H1 (cell line): ENCODE data around the gene DRD1. TPM values are rescaled to one million over a fixed set of nuclear protein-coding genes. Genes with fewer than 3 reads are reported as not detected.

Experiments
- CTCF ChIA-PET: fragments of 300-600 bp; sonication (Branson Sonifier 250); formaldehyde crosslinking; loops from one replicate; lab custom pipeline; 2021; ENCODE audit not compliant: partially characterized antibody; lab: Charles Lee
- POLR2A ChIA-PET: fragments of 300-600 bp; sonication (Branson Sonifier 250); formaldehyde crosslinking; loops from one replicate; lab custom pipeline; 2021; ENCODE audit warnings: inconsistent platforms; ENCODE audit not compliant: partially characterized antibody; lab: Charles Lee
- DNase-seq, 2 experiments: peaks; one replicate each; pipeline versions ENCODE4 v3.0.0 to v3.0.0-alpha.2; 2010 to 2022; ENCODE audit warnings: low spot score in 2 of 2, low read depth in 1 of 2, mixed read lengths in 1 of 2
- FAIRE-seq: peaks from 2 replicates; lab custom pipeline; 2011; peaks lifted over from hg19 to GRCh38; lab: Jason Lieb, UNC
- H2AFZ ChIP-seq: 2 replicates; pipeline ENCODE4 v1.8.1; 2012; ENCODE audit warnings: low read length, inconsistent platforms
- H2AK5ac ChIP-seq: 2 replicates; pipeline ENCODE4 v1.6.1; 2013; ENCODE audit warnings: low read depth, low read length
- H2BK120ac ChIP-seq: replicated peaks from 2 replicates; pipeline ENCODE3; 2013; ENCODE audit warnings: low read depth, low read length, inconsistent platforms
- H2BK12ac ChIP-seq: 2 replicates; pipeline ENCODE4 v1.6.1; 2013; ENCODE audit warnings: low read depth, low read length
- H2BK15ac ChIP-seq: 2 replicates; pipeline ENCODE4 v1.6.1; 2013; ENCODE audit warnings: low read length
- H2BK20ac ChIP-seq: 2 replicates; pipeline ENCODE4 v1.6.1; 2013; ENCODE audit warnings: low read length
- H2BK5ac ChIP-seq: 2 replicates; pipeline ENCODE4 v1.6.1; 2013; ENCODE audit warnings: low read depth, low read length
- H3K14ac ChIP-seq: 2 replicates; pipeline ENCODE4 v1.6.1; 2013; ENCODE audit warnings: inconsistent platforms; ENCODE audit not compliant: insufficient read length
- H3K18ac ChIP-seq: 2 replicates; pipeline ENCODE4 v1.6.1; 2013; ENCODE audit warnings: low read length; ENCODE audit errors: extremely low read depth
- H3K23ac ChIP-seq: 2 replicates; pipeline ENCODE4 v1.6.1; 2013; ENCODE audit warnings: inconsistent platforms; ENCODE audit not compliant: insufficient read length
- H3K23me2 ChIP-seq: 2 replicates; pipeline ENCODE4 v1.6.1; 2013; ENCODE audit warnings: low read depth, low read length
- H3K27ac ChIP-seq: 2 replicates; pipeline ENCODE4 v1.6.1; 2011; ENCODE audit warnings: low read depth, low read length, inconsistent platforms
- H3K27me3 ChIP-seq, 4 experiments: replicated peaks in 1 of 4; 1 replicate in 1 of 4; 2 replicates in 3 of 4; pipeline versions ENCODE4 v1.6.1 to v1.8.1; 2011 to 2013; ENCODE audit warnings: low read length in 3 of 4, mild to moderate bottlenecking in 3 of 4, inconsistent platforms in 2 of 4, mixed read lengths in 2 of 4, moderate library complexity in 1 of 4; ENCODE audit not compliant: control insufficient read depth in 3 of 4, insufficient read depth in 3 of 4; ENCODE audit errors: extremely low read depth in 1 of 4
- H3K36me3 ChIP-seq, 4 experiments: 2 replicates each; pipeline versions ENCODE4 v1.6.1 to v1.8.1; 2011 to 2013; ENCODE audit warnings: mild to moderate bottlenecking in 4 of 4, low read length in 3 of 4, moderate library complexity in 2 of 4, control low read depth in 1 of 4, inconsistent platforms in 1 of 4; ENCODE audit not compliant: insufficient read depth in 4 of 4, control insufficient read depth in 2 of 4
- H3K4ac ChIP-seq: replicated peaks from 2 replicates; pipeline ENCODE3; 2013; ENCODE audit warnings: low read length, low read depth, mixed read lengths, inconsistent platforms; ENCODE audit not compliant: insufficient read length
- H3K4me1 ChIP-seq, 4 experiments: replicated peaks in 1 of 4; 1 replicate in 1 of 4; 2 replicates in 3 of 4; pipeline versions ENCODE4 v1.6.1 to v1.8.1; 2011 to 2013; ENCODE audit warnings: low read length in 3 of 4, inconsistent platforms in 2 of 4, mixed read lengths in 1 of 4; ENCODE audit not compliant: insufficient read depth in 4 of 4, control insufficient read depth in 3 of 4
- H3K4me2 ChIP-seq, 2 experiments: 2 replicates each; pipeline versions ENCODE4 v1.6.1 to v1.8.1; 2011 to 2013; ENCODE audit warnings: low read depth in 2 of 2, low read length in 2 of 2, control low read depth in 1 of 2, inconsistent platforms in 1 of 2, mild to moderate bottlenecking in 1 of 2; ENCODE audit not compliant: insufficient read depth in 1 of 2
- H3K4me3 ChIP-seq, 4 experiments: fragments of 200-600, 300-600 bp in 1 of 4; sonication (generic), shearing (Covaris generic), sonication (Bioruptor Twin) in 1 of 4; 2 replicates each; pipeline versions ENCODE4 v1.5.1 to v1.8.1; 2011 to 2016; ENCODE audit warnings: low read length in 4 of 4, low read depth in 3 of 4, control low read depth in 2 of 4, inconsistent platforms in 2 of 4, mild to moderate bottlenecking in 2 of 4, mixed read lengths in 1 of 4, moderate library complexity in 1 of 4; ENCODE audit not compliant: insufficient read depth in 2 of 4; ENCODE audit errors: extremely low read depth in 1 of 4
- H3K56ac ChIP-seq: replicated peaks from 2 replicates; pipeline ENCODE3; 2013; ENCODE audit warnings: low read depth, mild to moderate bottlenecking, mixed read lengths, low read length, inconsistent platforms; ENCODE audit not compliant: insufficient read length
- H3K79me1 ChIP-seq: 2 replicates; pipeline ENCODE4 v1.6.1; 2013; ENCODE audit warnings: low read depth, low read length, control low read depth
- H3K79me2 ChIP-seq, 2 experiments: 2 replicates each; pipeline versions ENCODE4 v1.6.1 to v1.8.1; 2012 to 2013; ENCODE audit warnings: low read length in 2 of 2, mild to moderate bottlenecking in 2 of 2, inconsistent platforms in 1 of 2; ENCODE audit not compliant: insufficient read depth in 2 of 2, control insufficient read depth in 1 of 2
- H3K9ac ChIP-seq, 4 experiments: replicated peaks in 1 of 4; 1 replicate in 1 of 4; 2 replicates in 3 of 4; pipeline versions ENCODE4 v1.6.1 to v1.8.1; 2011 to 2013; ENCODE audit warnings: low read depth in 3 of 4, low read length in 3 of 4, control low read depth in 2 of 4, mild to moderate bottlenecking in 2 of 4, moderate library complexity in 2 of 4, inconsistent platforms in 1 of 4; ENCODE audit errors: extremely low read depth in 1 of 4
- H3K9me3 ChIP-seq, 2 experiments: 2 replicates each; pipeline versions ENCODE4 v1.6.1 to v1.8.1; 2012 to 2013; ENCODE audit warnings: mild to moderate bottlenecking in 2 of 2, moderate library complexity in 2 of 2, control low read depth in 1 of 2, inconsistent platforms in 1 of 2, low read depth in 1 of 2, low read length in 1 of 2, mixed read lengths in 1 of 2; ENCODE audit not compliant: insufficient read depth in 2 of 2
- H4K20me1 ChIP-seq, 2 experiments: replicated peaks in 1 of 2; 2 replicates each; pipeline versions ENCODE3 to v1.8.1; 2011 to 2013; ENCODE audit warnings: inconsistent platforms in 2 of 2, low read length in 2 of 2, mild to moderate bottlenecking in 1 of 2; ENCODE audit not compliant: insufficient read depth in 2 of 2, control insufficient read depth in 1 of 2
- H4K5ac ChIP-seq: 2 replicates; pipeline ENCODE4 v1.6.1; 2013; ENCODE audit warnings: low read length, low read depth, mixed read lengths, inconsistent platforms; ENCODE audit not compliant: insufficient read length
- H4K8ac ChIP-seq: 2 replicates; pipeline ENCODE4 v1.8.0; 2013; ENCODE audit warnings: mild to moderate bottlenecking, moderate library complexity, low read length, inconsistent platforms; ENCODE audit not compliant: insufficient read depth; ENCODE audit errors: extremely low read depth
- H4K91ac ChIP-seq: replicated peaks from 2 replicates; pipeline ENCODE3; 2013; ENCODE audit warnings: low read length, mixed read lengths, inconsistent platforms; ENCODE audit not compliant: insufficient read length
- CEBPB ChIP-seq: IDR thresholded peaks from 2 replicates; pipeline ENCODE4 v1.6.1; 2012; ENCODE audit warnings: low read depth, low read length
- CHD1 ChIP-seq: IDR thresholded peaks from 2 replicates; pipeline ENCODE4 v1.6.1; 2012; ENCODE audit warnings: low read depth, low read length, improper control_type of control experiment
- EP300 ChIP-seq, 2 experiments: IDR thresholded peaks; 1 replicate in 1 of 2; 2 replicates in 1 of 2; pipeline ENCODE4 v1.6.1; 2011 to 2012; ENCODE audit warnings: low read depth in 2 of 2, low read length in 2 of 2, mild to moderate bottlenecking in 2 of 2, borderline replicate concordance in 1 of 2, inconsistent platforms in 1 of 2, moderate library complexity in 1 of 2
- EZH2 ChIP-seq: fragments of 200-600 bp; sonication (generic); IDR thresholded peaks from 2 replicates; pipeline ENCODE4 v1.7.1; 2012; ENCODE audit warnings: low read depth, mild to moderate bottlenecking, moderate library complexity, low read length, inconsistent platforms; ENCODE audit not compliant: severe bottlenecking
- MAFK ChIP-seq: IDR thresholded peaks from 2 replicates; pipeline ENCODE4 v1.6.1; 2012; ENCODE audit warnings: low read depth, mild to moderate bottlenecking, improper control_type of control experiment, low read length
- NANOG ChIP-seq: IDR thresholded peaks from 2 replicates; pipeline ENCODE4 v1.6.1; 2011; ENCODE audit warnings: low read length, low read depth, mild to moderate bottlenecking, inconsistent platforms; ENCODE audit not compliant: insufficient read depth, poor library complexity, severe bottlenecking
- SAP30 ChIP-seq: fragments of 300-600 bp; sonication (generic); IDR thresholded peaks from 2 replicates; pipeline ENCODE4 v1.7.1; 2012; ENCODE audit warnings: low read length, moderate library complexity, mild to moderate bottlenecking, inconsistent platforms; ENCODE audit not compliant: insufficient read depth, insufficient replicate concordance
- TAF7 ChIP-seq: optimal IDR thresholded peaks from 2 replicates; pipeline ENCODE3; 2011; ENCODE audit warnings: low read depth, mild to moderate bottlenecking, inconsistent platforms, low read length, moderate library complexity, borderline replicate concordance
- TBP ChIP-seq: IDR thresholded peaks from 2 replicates; pipeline ENCODE4 v1.6.1; 2011; ENCODE audit warnings: low read depth, low read length, improper control_type of control experiment
- TCF12 ChIP-seq: IDR thresholded peaks from 2 replicates; pipeline ENCODE4 v1.6.1; 2011; ENCODE audit warnings: low read depth, mild to moderate bottlenecking, low read length
- TEAD4 ChIP-seq: IDR thresholded peaks from 2 replicates; pipeline ENCODE4 v1.6.1; 2012; ENCODE audit warnings: low read depth, low read length, inconsistent platforms, mixed read lengths
- WGBS, 2 experiments: shearing (Covaris generic) in 1 of 2; methylation state at CpG; one replicate each; pipeline versions ENCODE4 v1.1.6 to v1.1.7; 2013 to 2015; ENCODE audit warnings: low lambda C conversion rate in 2 of 2, mixed read lengths in 2 of 2, inconsistent platforms in 1 of 2, low coverage in 1 of 2, missing lambda C conversion rate in 1 of 2; ENCODE audit not compliant: insufficient replicate concordance in 2 of 2, insufficient coverage in 1 of 2, insufficient read length in 1 of 2; ENCODE audit errors: extremely low coverage in 1 of 2, missing lambda C conversion rate in 1 of 2; 5-methylcytosine and 5-hydroxymethylcytosine counted together
- polyA plus RNA-seq, 7 experiments: library from polyadenylated mRNA; depleted of rRNA in 3 of 7; stranded (reverse) in 5 of 7; unstranded in 2 of 7; fragments of >200 nt in 5 of 7; fragments of 200-250 nt in 2 of 7; gene quantifications; 1 replicate in 5 of 7; 2 replicates in 1 of 7; 4 replicates in 1 of 7; pipeline versions ENCODE4 v1.2.1 to v1.2.3, GENCODE V29; 2011 to 2013; ENCODE audit warnings: missing spikeins in 2 of 7, mixed read lengths in 2 of 7
- total RNA-seq: library from RNA; stranded (reverse); fragmentation: NEBNext Ultra II Directional; extraction: Animal tissue kit (Norgen Biotek cat#: 25700); gene quantifications from 2 replicates; pipeline ENCODE4 v1.2.1, GENCODE V29; 2021

Gene DRD1
- total and polyA plus RNA-seq, 2 of the 8 experiments (the other 6 are each of a cell fraction or from before 2014, with no cell fraction given), result 0.03 to 0.19 TPM

DNA sequence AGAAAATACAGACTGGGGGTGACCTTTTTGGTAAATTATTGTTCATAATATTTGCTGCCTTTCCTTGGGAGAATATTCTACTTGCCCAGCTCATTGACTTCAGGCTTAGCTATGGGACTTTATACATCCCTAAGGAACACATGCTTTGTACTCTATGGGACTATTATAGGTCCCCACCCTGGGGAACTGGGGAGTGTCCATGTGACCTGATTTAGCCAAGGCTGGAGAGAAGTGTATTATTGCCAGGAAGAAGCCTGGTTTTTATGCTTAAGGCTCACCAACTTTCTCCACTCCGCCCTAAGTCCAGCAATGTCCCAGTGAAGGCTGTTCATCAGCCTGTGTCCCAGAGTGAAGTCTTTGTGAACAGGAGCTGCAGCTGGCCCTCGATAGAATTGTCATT lies 16.6 kb upstream of the DRD1 start:
- H3K79me1 ChIP-seq, result no peaks in the 10 kb centered on the region
- no peak overlapping the region for H3K56ac ChIP-seq
- no peaks in the 10 kb centered on the region; a peak in 1 of 7 replicates for H3K4me1 ChIP-seq
- H2BK120ac ChIP-seq, result no peak overlapping the region
- H3K27ac ChIP-seq, result no peak overlapping the region
- no peaks in the 10 kb centered on the region for H3K23me2 ChIP-seq
- H3K9ac ChIP-seq, result no peak overlapping the region
- H2BK5ac ChIP-seq, result no peak overlapping the region
- no peak overlapping the region for H3K23ac ChIP-seq
- H3K27me3 ChIP-seq, result no peaks in the 10 kb centered on the region
- H3K4ac ChIP-seq, result no peak overlapping the region
- CTCF ChIA-PET, result interaction anchor here (0.7 to 1.9 kb wide), 14 partner anchors 8 to 516 kb away, joined by 3 to 6 read pairs (median 3); partner anchors contain the start of genes DRD1 and SFXN1
- H3K9me3 ChIP-seq, result no peaks in the 10 kb centered on the region
- POLR2A ChIA-PET, result no interaction called here
- no peaks in the 10 kb centered on the region for H4K20me1 ChIP-seq
- no peak overlapping the region for H2BK20ac ChIP-seq
- no peak overlapping the region for H3K4me2 ChIP-seq
- no peak overlapping the region for H2BK12ac ChIP-seq
- FAIRE-seq (no peak), DNase-seq (no peak)
- 85% methylated on average over 2 of the region's 2 CpGs; no CpG with 5 or more reads in 1 of the 2 experiments for WGBS, 2 experiments
- H2AFZ ChIP-seq, result no peak overlapping the region
- H4K91ac ChIP-seq, result no peak overlapping the region
- H3K36me3 ChIP-seq, result no peaks in the 10 kb centered on the region
- H3K14ac ChIP-seq, result no peak overlapping the region
- no peaks in the 10 kb centered on the region for H3K79me2 ChIP-seq
- H3K18ac ChIP-seq, result no peak overlapping the region
- H2BK15ac ChIP-seq, result no peak overlapping the region
- H4K5ac ChIP-seq, result no peak overlapping the region
- H2AK5ac ChIP-seq, result no peak overlapping the region
- H4K8ac ChIP-seq, result no peak overlapping the region
- H3K4me3 ChIP-seq, result no peak overlapping the region
- TF ChIP-seq TEAD4 (no peak), SAP30 (no peak), MAFK (no peak), TAF7 (no peak), EP300 (IDR thresholded peaks at IDR 0.05; ENCODE audit: borderline replicate concordance in 1 of 2, low read depth in 2 of 2, low read length in 2 of 2) (no peak), EZH2 (no peak), TCF12 (no peak), CHD1 (no peak), NANOG (no peak), CEBPB (no peak), TBP (no peak)
